H1 (cell line): ENCODE measurements around the gene SUMF1. TPM values are rescaled to one million over a fixed set of nuclear protein-coding genes. Genes with fewer than 3 reads are reported as not detected.

Source experiments
- CTCF ChIA-PET: fragments of 300-600 bp; sonication (Branson Sonifier 250); formaldehyde crosslinking; loops from one replicate; lab custom pipeline; 2021; ENCODE audit not compliant: partially characterized antibody; lab: Charles Lee
- POLR2A ChIA-PET: fragments of 300-600 bp; sonication (Branson Sonifier 250); formaldehyde crosslinking; loops from one replicate; lab custom pipeline; 2021; ENCODE audit warnings: inconsistent platforms; ENCODE audit not compliant: partially characterized antibody; lab: Charles Lee
- DNase-seq, 2 experiments: peaks; one replicate each; pipeline versions ENCODE4 v3.0.0 to v3.0.0-alpha.2; 2010 to 2022; ENCODE audit warnings: low spot score in 2 of 2, low read depth in 1 of 2, mixed read lengths in 1 of 2
- FAIRE-seq: peaks from 2 replicates; lab custom pipeline; 2011; peaks lifted over from hg19 to GRCh38; lab: Jason Lieb, UNC
- H2AFZ ChIP-seq: 2 replicates; pipeline ENCODE4 v1.8.1; 2012; ENCODE audit warnings: low read length, inconsistent platforms
- H2AK5ac ChIP-seq: 2 replicates; pipeline ENCODE4 v1.6.1; 2013; ENCODE audit warnings: low read depth, low read length
- H2BK120ac ChIP-seq: replicated peaks from 2 replicates; pipeline ENCODE3; 2013; ENCODE audit warnings: low read depth, low read length, inconsistent platforms
- H2BK12ac ChIP-seq: 2 replicates; pipeline ENCODE4 v1.6.1; 2013; ENCODE audit warnings: low read depth, low read length
- H2BK15ac ChIP-seq: 2 replicates; pipeline ENCODE4 v1.6.1; 2013; ENCODE audit warnings: low read length
- H2BK20ac ChIP-seq: 2 replicates; pipeline ENCODE4 v1.6.1; 2013; ENCODE audit warnings: low read length
- H2BK5ac ChIP-seq: 2 replicates; pipeline ENCODE4 v1.6.1; 2013; ENCODE audit warnings: low read depth, low read length
- H3K14ac ChIP-seq: 2 replicates; pipeline ENCODE4 v1.6.1; 2013; ENCODE audit warnings: inconsistent platforms; ENCODE audit not compliant: insufficient read length
- H3K18ac ChIP-seq: 2 replicates; pipeline ENCODE4 v1.6.1; 2013; ENCODE audit warnings: low read length; ENCODE audit errors: extremely low read depth
- H3K23ac ChIP-seq: 2 replicates; pipeline ENCODE4 v1.6.1; 2013; ENCODE audit warnings: inconsistent platforms; ENCODE audit not compliant: insufficient read length
- H3K23me2 ChIP-seq: 2 replicates; pipeline ENCODE4 v1.6.1; 2013; ENCODE audit warnings: low read depth, low read length
- H3K27ac ChIP-seq: 2 replicates; pipeline ENCODE4 v1.6.1; 2011; ENCODE audit warnings: low read depth, low read length, inconsistent platforms
- H3K27me3 ChIP-seq, 4 experiments: replicated peaks in 1 of 4; 1 replicate in 1 of 4; 2 replicates in 3 of 4; pipeline versions ENCODE4 v1.6.1 to v1.8.1; 2011 to 2013; ENCODE audit warnings: low read length in 3 of 4, mild to moderate bottlenecking in 3 of 4, inconsistent platforms in 2 of 4, mixed read lengths in 2 of 4, moderate library complexity in 1 of 4; ENCODE audit not compliant: control insufficient read depth in 3 of 4, insufficient read depth in 3 of 4; ENCODE audit errors: extremely low read depth in 1 of 4
- H3K36me3 ChIP-seq, 4 experiments: 2 replicates each; pipeline versions ENCODE4 v1.6.1 to v1.8.1; 2011 to 2013; ENCODE audit warnings: mild to moderate bottlenecking in 4 of 4, low read length in 3 of 4, moderate library complexity in 2 of 4, control low read depth in 1 of 4, inconsistent platforms in 1 of 4; ENCODE audit not compliant: insufficient read depth in 4 of 4, control insufficient read depth in 2 of 4
- H3K4ac ChIP-seq: replicated peaks from 2 replicates; pipeline ENCODE3; 2013; ENCODE audit warnings: low read length, low read depth, mixed read lengths, inconsistent platforms; ENCODE audit not compliant: insufficient read length
- H3K4me1 ChIP-seq, 4 experiments: replicated peaks in 1 of 4; 1 replicate in 1 of 4; 2 replicates in 3 of 4; pipeline versions ENCODE4 v1.6.1 to v1.8.1; 2011 to 2013; ENCODE audit warnings: low read length in 3 of 4, inconsistent platforms in 2 of 4, mixed read lengths in 1 of 4; ENCODE audit not compliant: insufficient read depth in 4 of 4, control insufficient read depth in 3 of 4
- H3K4me2 ChIP-seq, 2 experiments: 2 replicates each; pipeline versions ENCODE4 v1.6.1 to v1.8.1; 2011 to 2013; ENCODE audit warnings: low read depth in 2 of 2, low read length in 2 of 2, control low read depth in 1 of 2, inconsistent platforms in 1 of 2, mild to moderate bottlenecking in 1 of 2; ENCODE audit not compliant: insufficient read depth in 1 of 2
- H3K4me3 ChIP-seq, 4 experiments: fragments of 200-600, 300-600 bp in 1 of 4; sonication (generic), shearing (Covaris generic), sonication (Bioruptor Twin) in 1 of 4; 2 replicates each; pipeline versions ENCODE4 v1.5.1 to v1.8.1; 2011 to 2016; ENCODE audit warnings: low read length in 4 of 4, low read depth in 3 of 4, control low read depth in 2 of 4, inconsistent platforms in 2 of 4, mild to moderate bottlenecking in 2 of 4, mixed read lengths in 1 of 4, moderate library complexity in 1 of 4; ENCODE audit not compliant: insufficient read depth in 2 of 4; ENCODE audit errors: extremely low read depth in 1 of 4
- H3K56ac ChIP-seq: replicated peaks from 2 replicates; pipeline ENCODE3; 2013; ENCODE audit warnings: low read depth, mild to moderate bottlenecking, mixed read lengths, low read length, inconsistent platforms; ENCODE audit not compliant: insufficient read length
- H3K79me1 ChIP-seq: 2 replicates; pipeline ENCODE4 v1.6.1; 2013; ENCODE audit warnings: low read depth, low read length, control low read depth
- H3K79me2 ChIP-seq, 2 experiments: 2 replicates each; pipeline versions ENCODE4 v1.6.1 to v1.8.1; 2012 to 2013; ENCODE audit warnings: low read length in 2 of 2, mild to moderate bottlenecking in 2 of 2, inconsistent platforms in 1 of 2; ENCODE audit not compliant: insufficient read depth in 2 of 2, control insufficient read depth in 1 of 2
- H3K9ac ChIP-seq, 4 experiments: replicated peaks in 1 of 4; 1 replicate in 1 of 4; 2 replicates in 3 of 4; pipeline versions ENCODE4 v1.6.1 to v1.8.1; 2011 to 2013; ENCODE audit warnings: low read depth in 3 of 4, low read length in 3 of 4, control low read depth in 2 of 4, mild to moderate bottlenecking in 2 of 4, moderate library complexity in 2 of 4, inconsistent platforms in 1 of 4; ENCODE audit errors: extremely low read depth in 1 of 4
- H3K9me3 ChIP-seq, 2 experiments: 2 replicates each; pipeline versions ENCODE4 v1.6.1 to v1.8.1; 2012 to 2013; ENCODE audit warnings: mild to moderate bottlenecking in 2 of 2, moderate library complexity in 2 of 2, control low read depth in 1 of 2, inconsistent platforms in 1 of 2, low read depth in 1 of 2, low read length in 1 of 2, mixed read lengths in 1 of 2; ENCODE audit not compliant: insufficient read depth in 2 of 2
- H4K20me1 ChIP-seq, 2 experiments: replicated peaks in 1 of 2; 2 replicates each; pipeline versions ENCODE3 to v1.8.1; 2011 to 2013; ENCODE audit warnings: inconsistent platforms in 2 of 2, low read length in 2 of 2, mild to moderate bottlenecking in 1 of 2; ENCODE audit not compliant: insufficient read depth in 2 of 2, control insufficient read depth in 1 of 2
- H4K5ac ChIP-seq: 2 replicates; pipeline ENCODE4 v1.6.1; 2013; ENCODE audit warnings: low read length, low read depth, mixed read lengths, inconsistent platforms; ENCODE audit not compliant: insufficient read length
- H4K8ac ChIP-seq: 2 replicates; pipeline ENCODE4 v1.8.0; 2013; ENCODE audit warnings: mild to moderate bottlenecking, moderate library complexity, low read length, inconsistent platforms; ENCODE audit not compliant: insufficient read depth; ENCODE audit errors: extremely low read depth
- H4K91ac ChIP-seq: replicated peaks from 2 replicates; pipeline ENCODE3; 2013; ENCODE audit warnings: low read length, mixed read lengths, inconsistent platforms; ENCODE audit not compliant: insufficient read length
- BACH1 ChIP-seq: IDR thresholded peaks from 2 replicates; pipeline ENCODE4 v1.6.1; 2012; ENCODE audit warnings: low read length, improper control_type of control experiment
- CEBPB ChIP-seq: IDR thresholded peaks from 2 replicates; pipeline ENCODE4 v1.6.1; 2012; ENCODE audit warnings: low read depth, low read length
- CREB1 ChIP-seq: IDR thresholded peaks from 2 replicates; pipeline ENCODE4 v1.6.1; 2012; ENCODE audit warnings: inconsistent platforms
- HDAC2 ChIP-seq, 2 experiments: fragments of 300-600 bp in 1 of 2; sonication (generic) in 1 of 2; IDR thresholded peaks; 2 replicates each; pipeline ENCODE4 v1.6.1; 2011 to 2012; ENCODE audit warnings: low read depth in 2 of 2, low read length in 2 of 2, mild to moderate bottlenecking in 2 of 2, moderate library complexity in 2 of 2, borderline replicate concordance in 1 of 2, inconsistent platforms in 1 of 2
- KDM5A ChIP-seq: fragments of 200-600 bp; IDR thresholded peaks from 2 replicates; pipeline ENCODE4 v1.7.1; 2012; ENCODE audit warnings: mild to moderate bottlenecking, low read length, inconsistent platforms, mixed read lengths
- POU5F1 ChIP-seq: IDR thresholded peaks from 2 replicates; pipeline ENCODE4 v1.6.1; 2011; ENCODE audit warnings: low read depth, mild to moderate bottlenecking, low read length, moderate library complexity
- SIN3A ChIP-seq, 2 experiments: IDR thresholded peaks in 1 of 2; conservative IDR thresholded peaks in 1 of 2; 2 replicates each; pipeline ENCODE4 v1.6.1; 2011 to 2012; ENCODE audit warnings: low read length in 2 of 2, improper control_type of control experiment in 1 of 2, low read depth in 1 of 2, mild to moderate bottlenecking in 1 of 2
- SIX5 ChIP-seq: IDR thresholded peaks from 2 replicates; pipeline ENCODE4 v1.6.1; 2011; ENCODE audit warnings: mild to moderate bottlenecking, low read depth, low read length
- SP2 ChIP-seq: IDR thresholded peaks from 2 replicates; pipeline ENCODE4 v1.6.1; 2012; ENCODE audit warnings: mild to moderate bottlenecking, low read length, inconsistent platforms
- SP4 ChIP-seq: IDR thresholded peaks from 2 replicates; pipeline ENCODE4 v1.6.1; 2012; ENCODE audit warnings: low read length, inconsistent platforms
- WGBS, 2 experiments: shearing (Covaris generic) in 1 of 2; methylation state at CpG; one replicate each; pipeline versions ENCODE4 v1.1.6 to v1.1.7; 2013 to 2015; ENCODE audit warnings: low lambda C conversion rate in 2 of 2, mixed read lengths in 2 of 2, inconsistent platforms in 1 of 2, low coverage in 1 of 2, missing lambda C conversion rate in 1 of 2; ENCODE audit not compliant: insufficient replicate concordance in 2 of 2, insufficient coverage in 1 of 2, insufficient read length in 1 of 2; ENCODE audit errors: extremely low coverage in 1 of 2, missing lambda C conversion rate in 1 of 2; 5-methylcytosine and 5-hydroxymethylcytosine counted together
- polyA plus RNA-seq, 7 experiments: library from polyadenylated mRNA; depleted of rRNA in 3 of 7; stranded (reverse) in 5 of 7; unstranded in 2 of 7; fragments of >200 nt in 5 of 7; fragments of 200-250 nt in 2 of 7; gene quantifications; 1 replicate in 5 of 7; 2 replicates in 1 of 7; 4 replicates in 1 of 7; pipeline versions ENCODE4 v1.2.1 to v1.2.3, GENCODE V29; 2011 to 2013; ENCODE audit warnings: missing spikeins in 2 of 7, mixed read lengths in 2 of 7
- total RNA-seq: library from RNA; stranded (reverse); fragmentation: NEBNext Ultra II Directional; extraction: Animal tissue kit (Norgen Biotek cat#: 25700); gene quantifications from 2 replicates; pipeline ENCODE4 v1.2.1, GENCODE V29; 2021

Gene SUMF1
- total and polyA plus RNA-seq, 2 of the 8 experiments (the other 6 are each of a cell fraction or from before 2014, with no cell fraction given) = 12.5 to 15.0 TPM

DNA sequence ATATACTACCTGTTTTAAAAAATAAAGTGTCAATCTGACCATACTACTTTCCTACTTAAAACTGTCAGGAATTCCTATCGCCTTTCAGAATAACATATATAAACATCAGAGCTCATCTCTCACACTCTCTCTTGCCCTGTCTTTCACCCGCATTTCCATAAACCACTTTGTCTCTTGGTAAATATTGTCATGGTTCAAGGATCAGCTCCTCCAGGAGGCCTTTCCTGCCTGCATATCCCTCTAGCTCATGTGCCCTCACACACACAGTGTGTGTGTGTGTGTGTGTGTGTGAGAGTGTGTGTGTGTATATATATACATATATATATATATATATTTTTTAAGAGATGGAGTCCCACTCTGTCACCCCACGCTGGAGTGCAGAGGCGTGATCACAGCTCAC is 6.7 kb downstream of the SUMF1 start:
- Histone ChIP-seq H3K56ac (no peak overlapping the region), H3K9me3 (no peaks in the 10 kb centered on the region), H2BK12ac (no peak overlapping the region), H2AK5ac (no peak overlapping the region), H3K4me3 (no peak overlapping the region), H3K9ac (no peak overlapping the region), H3K27ac (no peak overlapping the region), H2BK20ac (no peak overlapping the region), H4K91ac (no peak overlapping the region), H3K4ac (no peak overlapping the region), H2BK5ac (no peak overlapping the region), H3K14ac (no peak overlapping the region), H3K18ac (no peak overlapping the region), H3K36me3 (no peaks in the 10 kb centered on the region), H2BK120ac (no peak overlapping the region), H3K4me2 (no peak overlapping the region), H3K23ac (no peak overlapping the region), H3K79me2 (no peaks in the 10 kb centered on the region), H2AFZ (no peak overlapping the region), H2BK15ac (no peak overlapping the region), H4K5ac (no peak overlapping the region), H4K20me1 (no peaks in the 10 kb centered on the region), H3K79me1 (no peaks in the 10 kb centered on the region), H4K8ac (no peak overlapping the region), H3K23me2 (no peaks in the 10 kb centered on the region), H3K27me3 (no peaks in the 10 kb centered on the region), H3K4me1 (no peaks in the 10 kb centered on the region)
- FAIRE-seq = no peak
- POLR2A ChIA-PET = interaction anchor here (0.8 to 1.2 kb wide), 2 partner anchors 9 to 136 kb away, joined by 3 to 4 read pairs; no protein-coding TSS in a partner anchor
- CTCF ChIA-PET = interaction anchor here (1.0 to 1.4 kb wide), 2 partner anchors 12 to 54 kb away, joined by 3 to 5 read pairs; no protein-coding TSS in a partner anchor
- DNase-seq = no peak
- 93% methylated on average over 4 of the region's 4 CpGs; no CpG with 5 or more reads in 1 of the 2 experiments for WGBS, 2 experiments
- TF ChIP-seq KDM5A = no peak
- TF ChIP-seq SP4 = no peak
- no peak for TF ChIP-seq CEBPB
- TF ChIP-seq BACH1 = no peak
- TF ChIP-seq POU5F1 = no peak
- TF ChIP-seq SIX5 = no peak
- TF ChIP-seq HDAC2 (IDR thresholded peaks at IDR 0.05; ENCODE audit: borderline replicate concordance in 1 of 2, low read depth in 2 of 2, low read length in 2 of 2) = no peak
- TF ChIP-seq CREB1 = no peak
- TF ChIP-seq SP2 = no peak
- TF ChIP-seq SIN3A (conservative IDR thresholded peaks at IDR 0.05 in 1 of 2, IDR thresholded peaks at IDR 0.05 in 1 of 2; ENCODE audit: low read depth in 1 of 2, low read length in 2 of 2) = no peak
